Bronchial epithelial cell (primary cell): ENCODE measurements around the gene MCF2L2. TPM values are rescaled to one million over a fixed set of nuclear protein-coding genes. Genes with fewer than 3 reads are reported as not detected.

ENCODE experiments used
- DNase-seq: peaks from one replicate; pipeline ENCODE4 v3.0.0-alpha.2; 2010; ENCODE audit warnings: low read depth
- FAIRE-seq: peaks from 2 replicates; lab custom pipeline; 2011; peaks lifted over from hg19 to GRCh38; lab: Jason Lieb, UNC
- H3K27me3 ChIP-seq: 2 replicates; pipeline ENCODE4 v1.5.1; 2011; ENCODE audit warnings: low read length; ENCODE audit not compliant: control insufficient read depth, insufficient read depth
- H3K36me3 ChIP-seq: 2 replicates; pipeline ENCODE4 v1.5.1; 2011; ENCODE audit warnings: low read length; ENCODE audit not compliant: control insufficient read depth, insufficient read depth
- H3K4me3 ChIP-seq: 2 replicates; pipeline ENCODE4 v1.5.1; 2011; ENCODE audit warnings: mild to moderate bottlenecking, low read depth, low read length, control low read depth
- total RNA-seq: library from RNA; depleted of rRNA; stranded (reverse); fragments of >200 nt; gene quantifications from 2 replicates; pipeline ENCODE4 v1.2.1, GENCODE V29; 2014
- TF ChIP-seq, protein P1 (sequence below): IDR thresholded peaks from 2 replicates; pipeline ENCODE4 v1.5.1; 2011; ENCODE audit warnings: mild to moderate bottlenecking, moderate library complexity, low read length, control low read depth, inconsistent platforms; ENCODE audit not compliant: insufficient read depth, severe bottlenecking

Gene MCF2L2
- total RNA-seq, 1 donor from 2014 or later, result 0.26 TPM

DNA sequence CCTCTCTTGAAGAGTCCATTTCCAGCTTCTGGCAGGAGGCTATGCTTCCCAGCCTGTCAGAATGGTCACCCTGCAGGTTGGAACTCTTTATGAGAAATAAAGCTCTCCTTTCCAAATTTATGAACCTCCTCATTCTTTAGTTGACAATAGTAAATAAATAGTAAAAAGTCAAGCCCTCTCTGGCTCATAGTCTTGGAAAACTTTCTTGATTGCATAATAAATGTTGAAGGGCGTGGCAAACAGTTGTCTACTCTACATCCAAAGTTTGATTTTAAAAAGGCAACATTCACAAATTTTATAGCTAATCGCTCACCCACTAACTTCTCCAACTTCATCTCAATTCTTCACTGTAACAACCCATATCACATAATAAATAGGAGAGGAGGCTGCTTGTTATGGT, 58.8 kb downstream of the MCF2L2 start:
- no peak overlapping the region for H3K4me3 ChIP-seq
- H3K36me3 ChIP-seq, result no peaks in the 10 kb centered on the region
- peak; percentile 40 for DNase-seq
- no peaks in the 10 kb centered on the region for H3K27me3 ChIP-seq
- TF ChIP-seq, protein P1, sequence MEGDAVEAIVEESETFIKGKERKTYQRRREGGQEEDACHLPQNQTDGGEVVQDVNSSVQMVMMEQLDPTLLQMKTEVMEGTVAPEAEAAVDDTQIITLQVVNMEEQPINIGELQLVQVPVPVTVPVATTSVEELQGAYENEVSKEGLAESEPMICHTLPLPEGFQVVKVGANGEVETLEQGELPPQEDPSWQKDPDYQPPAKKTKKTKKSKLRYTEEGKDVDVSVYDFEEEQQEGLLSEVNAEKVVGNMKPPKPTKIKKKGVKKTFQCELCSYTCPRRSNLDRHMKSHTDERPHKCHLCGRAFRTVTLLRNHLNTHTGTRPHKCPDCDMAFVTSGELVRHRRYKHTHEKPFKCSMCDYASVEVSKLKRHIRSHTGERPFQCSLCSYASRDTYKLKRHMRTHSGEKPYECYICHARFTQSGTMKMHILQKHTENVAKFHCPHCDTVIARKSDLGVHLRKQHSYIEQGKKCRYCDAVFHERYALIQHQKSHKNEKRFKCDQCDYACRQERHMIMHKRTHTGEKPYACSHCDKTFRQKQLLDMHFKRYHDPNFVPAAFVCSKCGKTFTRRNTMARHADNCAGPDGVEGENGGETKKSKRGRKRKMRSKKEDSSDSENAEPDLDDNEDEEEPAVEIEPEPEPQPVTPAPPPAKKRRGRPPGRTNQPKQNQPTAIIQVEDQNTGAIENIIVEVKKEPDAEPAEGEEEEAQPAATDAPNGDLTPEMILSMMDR, result no peak
- FAIRE-seq, result no peak

DNA sequence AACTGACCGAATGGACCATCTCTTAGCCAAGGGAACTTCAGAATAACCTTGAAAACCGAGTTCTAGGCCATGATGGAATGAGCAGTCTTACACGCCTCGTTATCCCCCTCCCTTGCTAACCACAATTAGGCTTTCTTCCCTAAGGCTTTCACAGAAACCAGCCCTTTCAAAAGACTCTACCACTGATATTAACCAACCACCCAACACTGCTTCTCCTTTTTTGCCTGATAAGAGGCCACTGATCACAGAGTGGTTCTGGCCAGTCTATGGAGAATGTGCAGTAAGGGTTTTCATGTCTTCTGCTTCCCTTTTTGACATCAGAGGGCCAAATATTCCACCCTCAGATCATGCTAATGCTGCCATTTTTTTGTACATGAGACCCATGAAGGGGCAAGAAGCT, 59.3 kb downstream of the MCF2L2 start:
- Histone ChIP-seq H3K27me3 (no peaks in the 10 kb centered on the region), H3K4me3 (no peak overlapping the region), H3K36me3 (no peaks in the 10 kb centered on the region)
- FAIRE-seq (no peak), DNase-seq (no peak)
- TF ChIP-seq, protein P1, result no peak

DNA sequence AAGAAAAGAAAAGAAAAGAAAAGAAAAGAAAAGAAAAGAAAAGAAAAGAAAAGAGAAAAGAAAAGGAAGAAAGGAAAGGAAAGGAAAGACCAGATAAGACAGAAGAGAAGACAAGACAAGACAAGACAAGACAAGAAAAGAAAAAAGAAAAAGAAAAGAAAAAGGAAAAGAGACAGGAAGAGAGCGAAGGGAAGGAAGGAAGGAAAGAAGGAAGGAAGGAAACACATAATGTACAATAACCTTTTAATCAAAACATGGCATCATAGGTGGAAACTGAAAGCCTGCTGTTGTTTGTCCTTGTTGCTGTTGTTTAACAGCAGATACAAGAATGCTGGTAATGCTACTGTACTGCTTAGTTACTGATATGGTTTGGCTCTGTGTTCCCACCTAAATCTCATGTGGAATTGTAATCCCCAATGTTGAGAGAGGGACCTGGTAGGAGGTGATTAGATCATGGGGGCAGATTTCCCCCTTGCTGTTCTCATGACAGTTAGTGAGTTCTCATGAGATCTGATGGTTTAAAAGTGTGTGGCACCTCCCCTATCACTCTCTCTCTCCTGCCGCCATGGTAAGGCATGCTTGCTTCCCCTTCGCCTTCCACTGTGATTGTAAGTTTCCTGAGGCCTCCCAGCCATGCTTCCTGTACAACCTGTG, 67.3 kb downstream of the MCF2L2 start:
- no peaks in the 10 kb centered on the region for H3K36me3 ChIP-seq
- no peak for DNase-seq
- FAIRE-seq, result no peak
- TF ChIP-seq, protein P1, result no peak
- no peak overlapping the region for H3K4me3 ChIP-seq
- H3K27me3 ChIP-seq, result no peaks in the 10 kb centered on the region

DNA sequence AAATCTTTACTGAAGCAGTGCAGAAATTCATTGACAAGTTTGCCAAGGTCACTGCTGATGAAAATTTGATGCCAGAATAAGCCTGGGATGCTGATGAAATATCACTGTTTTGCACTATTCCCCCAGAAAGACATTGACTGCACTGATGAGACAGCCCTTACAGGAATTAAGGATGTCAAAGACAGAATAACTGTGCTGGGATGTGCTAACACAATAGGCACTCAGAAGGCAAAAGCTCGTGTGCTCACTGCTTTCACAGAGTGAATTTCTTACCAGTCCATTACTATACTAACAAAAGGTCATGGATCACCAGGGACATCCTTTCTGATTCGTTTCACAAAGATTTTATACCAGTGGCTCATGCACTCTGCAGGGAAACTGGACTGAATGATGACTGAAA, 69.4 kb downstream of the MCF2L2 start:
- H3K27me3 ChIP-seq, result no peaks in the 10 kb centered on the region
- TF ChIP-seq, protein P1, result no peak
- no peaks in the 10 kb centered on the region for H3K36me3 ChIP-seq
- no peak overlapping the region for H3K4me3 ChIP-seq
- FAIRE-seq, result no peak
- no peak for DNase-seq

DNA sequence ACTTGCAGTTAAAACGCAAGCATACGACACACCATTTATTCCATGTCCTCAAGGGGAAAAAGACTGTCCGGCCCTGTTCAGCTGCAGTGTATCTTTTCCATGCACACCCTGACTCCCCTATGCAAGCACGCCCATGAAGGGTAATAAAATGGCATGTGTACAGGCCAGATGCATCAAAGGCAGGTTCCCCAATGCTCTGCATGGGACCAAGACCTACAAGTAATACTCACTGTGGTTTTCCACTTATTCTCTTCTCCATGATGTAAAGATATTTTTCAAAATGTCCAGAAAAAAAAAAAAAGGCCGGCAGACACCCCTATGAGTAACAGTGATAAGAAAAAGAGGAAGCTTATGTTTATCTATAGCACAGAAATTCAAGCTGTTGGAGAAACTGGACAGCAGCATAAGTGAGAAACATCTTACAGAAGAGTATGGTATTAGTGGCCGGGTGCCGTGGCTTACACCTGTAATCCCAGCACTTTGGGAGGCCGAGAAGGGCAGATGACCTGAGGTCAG, 70.8 kb downstream of the MCF2L2 start:
- H3K4me3 ChIP-seq, result no peak overlapping the region
- TF ChIP-seq, protein P1, result no peak
- no peak for FAIRE-seq
- no peaks in the 10 kb centered on the region for H3K36me3 ChIP-seq
- H3K27me3 ChIP-seq, result no peaks in the 10 kb centered on the region
- DNase-seq, result no peak

DNA sequence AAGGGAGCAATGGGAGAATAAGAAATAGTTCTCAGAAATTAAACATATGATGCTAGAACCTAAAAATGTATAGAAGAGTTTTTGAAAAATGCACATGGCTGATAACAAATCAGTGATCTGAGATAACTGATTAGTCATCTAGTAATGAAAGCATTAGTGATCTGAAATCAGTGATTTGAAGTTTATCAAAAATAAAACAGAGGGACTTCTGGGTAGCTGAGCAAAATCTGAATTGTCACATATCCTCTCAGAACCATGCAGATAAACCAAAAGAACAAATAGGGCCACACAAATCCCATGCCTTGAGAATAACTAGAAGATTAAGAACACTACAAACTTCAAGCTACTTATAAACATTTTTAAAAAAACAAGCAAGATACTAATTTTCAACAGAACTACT, 71.5 kb downstream of the MCF2L2 start:
- DNase-seq, result no peak
- Histone ChIP-seq H3K27me3 (no peaks in the 10 kb centered on the region), H3K36me3 (no peaks in the 10 kb centered on the region), H3K4me3 (no peak overlapping the region)
- FAIRE-seq, result no peak
- TF ChIP-seq, protein P1, result no peak
